ENCODE results near the gene UGDH.

DNA sequence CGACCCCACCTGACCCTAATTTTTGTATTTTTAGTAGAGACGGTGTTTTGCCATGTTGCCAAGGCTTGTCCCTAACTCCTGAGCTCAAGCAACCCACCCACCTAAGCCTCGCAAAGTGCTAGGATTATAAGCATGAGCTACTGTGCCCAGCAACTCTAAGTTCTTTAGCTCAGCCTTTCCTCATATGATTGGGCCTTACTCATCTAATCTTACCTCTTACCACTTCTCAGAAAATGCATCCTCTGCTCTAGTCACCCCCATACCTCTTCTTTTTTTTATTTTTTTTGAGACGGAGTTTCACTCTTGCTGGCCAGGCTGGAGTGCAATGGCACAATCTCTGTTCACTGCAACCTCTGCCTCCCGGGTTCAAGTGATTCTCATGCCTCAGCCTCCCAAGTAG, 35.6 kb upstream of the UGDH start:
- no peak for TF ChIP-seq POLR2A (IDR thresholded peaks at IDR 0.05)
- TF ChIP-seq, protein P1, sequence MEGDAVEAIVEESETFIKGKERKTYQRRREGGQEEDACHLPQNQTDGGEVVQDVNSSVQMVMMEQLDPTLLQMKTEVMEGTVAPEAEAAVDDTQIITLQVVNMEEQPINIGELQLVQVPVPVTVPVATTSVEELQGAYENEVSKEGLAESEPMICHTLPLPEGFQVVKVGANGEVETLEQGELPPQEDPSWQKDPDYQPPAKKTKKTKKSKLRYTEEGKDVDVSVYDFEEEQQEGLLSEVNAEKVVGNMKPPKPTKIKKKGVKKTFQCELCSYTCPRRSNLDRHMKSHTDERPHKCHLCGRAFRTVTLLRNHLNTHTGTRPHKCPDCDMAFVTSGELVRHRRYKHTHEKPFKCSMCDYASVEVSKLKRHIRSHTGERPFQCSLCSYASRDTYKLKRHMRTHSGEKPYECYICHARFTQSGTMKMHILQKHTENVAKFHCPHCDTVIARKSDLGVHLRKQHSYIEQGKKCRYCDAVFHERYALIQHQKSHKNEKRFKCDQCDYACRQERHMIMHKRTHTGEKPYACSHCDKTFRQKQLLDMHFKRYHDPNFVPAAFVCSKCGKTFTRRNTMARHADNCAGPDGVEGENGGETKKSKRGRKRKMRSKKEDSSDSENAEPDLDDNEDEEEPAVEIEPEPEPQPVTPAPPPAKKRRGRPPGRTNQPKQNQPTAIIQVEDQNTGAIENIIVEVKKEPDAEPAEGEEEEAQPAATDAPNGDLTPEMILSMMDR (IDR thresholded peaks at IDR 0.05), result no peak

All from transverse colon (tissue), 3 donors.